GM12874 (cell line): Measurements from ENCODE around the gene COLQ.

Experiments
- CTCF ChIP-seq: IDR thresholded peaks from 2 replicates; pipeline ENCODE4 v1.5.1; 2011; ENCODE audit warnings: low read depth, mild to moderate bottlenecking, control low read depth, low read length, moderate library complexity; ENCODE audit not compliant: insufficient read depth

Gene COLQ

GRCh38 chr3:15528854-15529537 is 7.5 kb upstream of the COLQ start:
- no peak for TF ChIP-seq CTCF

- TF ChIP-seq CTCF = peak; percentile 54
These were observed 5.5 kb upstream of the COLQ start for GRCh38 chr3:15527031-15527459.

GRCh38 chr3:15525790-15526189 is 4.3 kb upstream of the COLQ start:
- no peak for TF ChIP-seq CTCF

GRCh38 chr3:15523660-15524417 is 2.3 kb upstream of the COLQ start:
- TF ChIP-seq CTCF = no peak

GRCh38 chr3:15522016-15522415 is 510 bp upstream of the COLQ start:
- TF ChIP-seq CTCF = no peak

GRCh38 chr3:15520804-15521572 is 518 bp downstream of the COLQ start:
- no peak for TF ChIP-seq CTCF

GRCh38 chr3:15520185-15520584 is 1.3 kb downstream of the COLQ start:
- TF ChIP-seq CTCF = no peak
